GM21825 (cell line): ENCODE data around the gene FAS.
"Not testable (repeated sequence)": the region's sequence is repeated elsewhere in the genome, so short reads cannot be mapped to it uniquely, and the experiment has no call there.

Experiments used
- ATAC-seq: cut with Tn5 transposase; IDR thresholded peaks from one replicate; pipeline ENCODE4 v1.9.1; 2021; ENCODE audit warnings: mild to moderate bottlenecking, moderate library complexity; ENCODE audit not compliant: unreplicated experiment

Gene FAS

GRCh38 chr10:88991161-88991898 is 732 bp downstream of the FAS start:
- ATAC-seq: peak; percentile 24

DNA sequence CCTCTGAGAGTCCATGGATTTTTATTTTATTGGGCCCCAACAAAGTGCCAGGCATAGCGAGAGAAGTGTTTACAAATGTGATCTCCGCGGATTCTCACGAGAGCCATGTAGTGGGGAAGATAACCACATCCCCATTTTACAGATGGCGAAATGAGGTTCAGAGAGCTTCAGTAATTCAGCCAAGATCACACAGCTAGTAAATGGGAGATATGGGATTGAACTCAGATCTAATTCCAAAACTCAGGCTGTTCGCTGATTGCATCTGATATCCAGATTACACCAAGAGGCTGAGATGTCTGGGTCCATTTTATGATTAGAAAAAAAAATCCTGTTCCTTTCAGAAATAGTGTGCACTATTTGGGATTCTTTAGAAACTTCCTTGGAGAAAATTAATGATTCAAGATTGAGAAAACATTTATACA is 1.3 kb downstream of the FAS start:
- no peak for ATAC-seq

DNA sequence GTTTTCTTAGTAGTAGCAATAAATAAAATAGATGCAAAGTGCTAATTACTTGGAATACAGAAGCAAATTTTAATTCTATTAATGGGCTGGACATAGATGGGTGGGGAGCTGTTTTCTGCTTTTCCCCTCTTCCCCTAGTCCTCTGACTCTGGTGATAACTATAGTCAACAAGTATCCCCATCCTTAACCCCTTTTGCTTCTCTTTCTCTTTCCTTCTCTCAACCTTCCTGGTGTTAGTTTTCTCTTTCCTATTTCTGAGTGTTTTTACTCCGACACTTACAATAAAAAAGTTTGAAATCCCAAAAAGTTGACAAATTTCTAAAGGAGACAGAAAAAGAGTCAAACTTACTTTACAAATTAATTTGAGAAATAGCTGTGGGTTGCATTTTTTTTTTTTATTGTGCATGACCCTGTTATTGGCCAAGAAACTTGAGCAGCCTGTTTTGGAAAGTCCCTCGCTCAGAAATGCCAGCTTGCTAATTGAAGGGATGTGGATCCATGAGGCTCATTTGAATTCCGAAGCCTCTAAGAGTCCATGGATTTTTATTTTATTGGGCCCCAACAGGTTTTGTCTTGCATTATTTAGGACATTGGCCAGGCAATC is 2.4 kb downstream of the FAS start:
- ATAC-seq: no peak

DNA sequence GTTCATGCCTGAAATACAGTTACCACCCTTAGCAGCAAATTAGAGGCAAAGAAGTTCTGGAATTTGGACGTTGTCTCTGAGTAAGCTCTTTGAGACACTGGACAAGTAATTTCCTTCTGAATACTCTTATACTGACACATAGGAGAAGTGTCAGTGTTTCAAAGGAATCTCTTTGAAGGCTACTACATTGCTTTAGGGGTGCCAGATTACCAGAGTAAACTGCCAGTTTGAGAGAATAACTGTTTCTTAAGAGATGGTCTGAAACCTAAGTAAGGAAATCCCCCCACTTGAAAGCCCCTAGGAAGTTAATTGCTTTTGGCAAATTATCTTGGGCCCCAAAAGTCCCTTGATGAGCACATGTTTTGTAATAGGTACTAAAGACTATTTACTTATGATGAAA is 3.4 kb downstream of the FAS start:
- ATAC-seq: no peak

DNA sequence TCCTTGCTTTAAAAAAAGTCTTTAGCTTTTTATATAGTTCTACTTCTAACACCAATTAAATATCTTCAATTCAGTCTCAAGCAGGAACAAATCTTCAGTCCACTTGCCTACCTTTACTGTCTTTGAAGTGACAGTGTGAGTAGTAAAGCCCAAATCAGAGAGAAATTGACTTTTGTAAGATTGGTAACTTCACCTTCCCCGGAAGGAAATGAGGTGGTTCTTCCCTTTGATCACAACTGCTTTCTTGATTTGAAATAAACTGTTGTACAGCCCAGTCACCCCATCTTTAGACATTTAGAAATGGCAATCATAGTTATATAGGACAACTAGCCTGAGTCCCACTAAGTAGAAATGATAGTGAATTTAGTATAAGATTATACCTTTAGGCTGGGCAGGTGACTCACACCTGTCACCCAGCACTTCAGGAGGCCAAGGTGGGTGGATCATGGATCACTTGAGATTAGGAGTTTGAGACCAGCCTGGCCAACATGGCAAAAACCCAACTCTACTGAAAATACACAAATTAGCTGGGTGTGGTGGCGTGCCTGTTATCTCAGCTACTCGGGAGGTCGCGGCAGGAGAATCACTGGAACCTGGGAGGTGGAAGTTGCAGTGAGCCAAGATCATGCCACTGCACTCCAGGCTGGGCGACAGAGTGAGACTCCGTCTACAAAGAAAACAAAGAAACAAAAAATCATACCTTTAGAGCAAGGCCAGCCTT is 4.7 kb downstream of the FAS start:
- no peak for ATAC-seq

- ATAC-seq: peak; percentile 49
These were observed 6.3 kb downstream of the FAS start for GRCh38 chr10:88996927-88997326.

DNA sequence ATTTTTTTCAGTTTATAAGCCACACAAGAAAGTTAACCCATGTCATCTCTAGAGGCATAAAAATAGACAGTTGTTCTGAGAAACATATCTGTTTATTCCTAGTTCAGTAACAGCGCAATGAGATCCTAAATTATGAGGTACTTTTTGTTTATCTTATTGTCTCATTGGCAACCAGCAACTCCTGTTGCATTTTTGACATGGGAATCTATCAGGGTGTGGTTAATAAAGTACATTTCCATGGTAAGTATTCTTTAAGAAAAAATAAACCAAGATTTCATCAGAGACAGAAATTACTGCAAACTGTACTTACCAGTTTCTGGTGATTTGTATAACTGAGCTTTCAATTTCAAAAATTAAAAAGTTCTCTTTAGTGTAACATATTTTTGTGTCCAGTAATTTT is 9.0 kb downstream of the FAS start:
- ATAC-seq: no peak

DNA sequence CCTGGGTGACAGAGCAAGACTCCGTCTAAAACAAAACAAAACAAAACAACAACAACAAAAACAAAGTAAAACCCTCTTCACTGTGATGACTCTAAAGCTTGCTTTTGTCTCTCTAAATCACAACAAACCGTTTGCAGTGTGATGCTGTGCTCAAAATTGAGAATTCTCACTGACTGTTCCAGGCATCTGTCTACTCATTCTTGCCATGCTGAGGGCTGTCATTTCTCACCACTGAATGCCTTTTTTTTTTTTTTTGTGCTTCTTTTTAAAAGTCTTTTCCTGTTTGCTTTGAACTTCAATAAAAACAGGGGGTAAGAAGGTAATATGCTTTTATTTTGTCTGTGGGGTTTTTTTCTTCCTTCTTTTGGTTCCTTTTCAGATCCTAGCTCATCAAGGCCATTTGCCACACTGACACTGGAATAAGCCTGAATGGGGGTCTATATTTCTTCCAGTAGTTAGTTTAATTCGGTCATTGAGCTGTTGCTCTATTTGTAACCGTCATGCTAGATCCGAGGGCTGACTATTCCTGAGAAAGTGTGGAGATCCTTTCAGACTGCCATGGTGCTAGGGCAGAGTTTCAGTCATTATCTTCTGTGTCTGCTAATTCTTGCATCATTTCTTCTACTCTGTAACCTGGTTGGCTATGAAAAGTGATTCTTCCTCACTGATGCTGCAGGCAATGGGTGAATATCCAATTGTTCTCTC is 10.6 kb downstream of the FAS start:
- no peak for ATAC-seq

GRCh38 chr10:89001729-89002072 is 11.1 kb downstream of the FAS start:
- ATAC-seq: no peak

- ATAC-seq: no peak
These were observed 11.8 kb downstream of the FAS start for GRCh38 chr10:89002226-89002978.

GRCh38 chr10:89003344-89003743 is 12.7 kb downstream of the FAS start:
- ATAC-seq: no peak

GRCh38 chr10:89007129-89007893 is 16.7 kb downstream of the FAS start:
- ATAC-seq: no peak

- ATAC-seq: not testable (repeated sequence)
These were observed 28.2 kb downstream of the FAS start for GRCh38 chr10:89018700-89019346.

GRCh38 chr10:89019569-89020327 is 29.1 kb downstream of the FAS start:
- no peak for ATAC-seq

- ATAC-seq: not testable (repeated sequence)
These were observed 30.9 kb downstream of the FAS start for GRCh38 chr10:89021526-89021925.

GRCh38 chr10:89022734-89023133 is 32.1 kb downstream of the FAS start:
- no peak for ATAC-seq

DNA sequence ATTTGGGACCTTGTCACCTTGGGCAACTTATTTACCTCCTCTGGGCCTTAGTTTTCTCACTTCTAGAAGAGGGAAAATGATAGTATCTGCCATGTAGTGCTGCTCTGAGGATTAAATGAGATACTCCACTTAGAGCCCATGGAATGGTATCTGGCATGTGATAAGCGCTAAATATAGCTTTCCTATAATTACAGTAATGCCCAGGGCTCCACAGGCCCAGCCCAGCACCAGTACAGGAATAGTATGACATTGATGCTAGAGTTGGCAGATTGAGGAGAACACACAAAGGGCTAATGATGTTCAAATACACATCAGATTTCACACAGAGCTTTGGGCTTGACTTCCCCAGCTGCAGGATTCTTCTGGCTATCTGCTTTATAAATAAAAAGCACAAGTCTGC is 34.9 kb downstream of the FAS start:
- no peak for ATAC-seq

DNA sequence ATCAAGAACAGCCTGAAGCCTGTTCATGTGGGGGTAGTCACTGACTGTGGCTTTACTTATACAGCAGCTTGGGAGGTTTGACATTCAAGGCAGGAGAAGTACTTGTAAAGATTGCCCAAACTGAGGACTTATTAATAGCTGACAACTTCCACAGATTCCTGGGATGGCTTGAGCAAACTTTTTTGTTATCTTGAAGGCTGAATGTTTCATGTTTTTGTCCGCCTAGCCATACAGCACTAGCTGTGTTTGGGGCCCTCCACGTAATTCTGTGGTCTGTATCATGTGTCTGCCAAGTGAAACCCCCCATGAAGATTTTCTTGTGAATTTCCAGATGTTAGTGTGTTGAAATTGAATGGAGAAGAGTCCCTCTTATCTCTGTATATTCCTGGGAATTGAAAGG is 38.6 kb downstream of the FAS start:
- ATAC-seq: no peak
